ENCODE results near the gene CDK12. TPM values are rescaled to one million over a fixed set of nuclear protein-coding genes. Genes with fewer than 3 reads are reported as not detected.

The CDK12 gene
- total RNA-seq, 1 donor from 2014 or later, result 55.7 TPM

- peaks cover 15% of the 10 kb centered on the region for H4K20me1 ChIP-seq (ENCODE audit: insufficient read depth, low read length)
- no peaks in the 10 kb centered on the region for H3K9me3 ChIP-seq (ENCODE audit: insufficient read depth, low read depth, low read length)
- Mint-ChIP-seq H3K4me1 (ENCODE audit: low read depth, unreplicated experiment) (peaks cover 16% of the 10 kb centered on the region), H3K27me3 (ENCODE audit: low read depth, unreplicated experiment) (no peaks in the 10 kb centered on the region), H3K36me3 (ENCODE audit: low read depth, unreplicated experiment) (peaks cover 2% of the 10 kb centered on the region), H3K4me3 (ENCODE audit: unreplicated experiment) (no peak overlapping the region), H3K9me3 (ENCODE audit: unreplicated experiment) (no peaks in the 10 kb centered on the region), H3K27ac (ENCODE audit: unreplicated experiment) (no peak overlapping the region)
- no peak overlapping the region for H3K9ac ChIP-seq (ENCODE audit: low read length)
- no peak overlapping the region for H3K4me2 ChIP-seq (ENCODE audit: low read length)
- peak; percentile 16 for DNase-seq (ENCODE audit: low read depth)
- H3K27me3 ChIP-seq (ENCODE audit: insufficient read depth, low read length), result no peaks in the 10 kb centered on the region
- H3K4me1 ChIP-seq (ENCODE audit: insufficient read depth, low read length), result no peaks in the 10 kb centered on the region
- FAIRE-seq, result no peak
- no peak overlapping the region for H3K27ac ChIP-seq (ENCODE audit: low read depth, low read length)
- TF ChIP-seq CTCF (IDR thresholded peaks at IDR 0.05; ENCODE audit: insufficient read depth, low read depth, low read length), result no peak
- no peak for TF ChIP-seq EZH2 (IDR thresholded peaks at IDR 0.05; ENCODE audit: insufficient read depth, low read length)
- H2AFZ ChIP-seq (ENCODE audit: low read depth, low read length), result no peak overlapping the region
- H3K4me3 ChIP-seq (ENCODE audit: insufficient read depth, low read depth, low read length), result no peak overlapping the region
- H3K36me3 ChIP-seq (ENCODE audit: insufficient read depth, low read length), result peaks cover 3% of the 10 kb centered on the region
- H3K79me2 ChIP-seq (ENCODE audit: insufficient read depth, low read length), result no peaks in the 10 kb centered on the region
Measured at GRCh38 chr17:39538866-39539265, 77.6 kb downstream of the CDK12 start.

- H3K27ac Mint-ChIP-seq (ENCODE audit: unreplicated experiment), result no peak overlapping the region
- no peak overlapping the region for H3K4me2 ChIP-seq (ENCODE audit: low read length)
- no peaks in the 10 kb centered on the region for H3K9me3 ChIP-seq (ENCODE audit: insufficient read depth, low read depth, low read length)
- no peaks in the 10 kb centered on the region for H3K9me3 Mint-ChIP-seq (ENCODE audit: unreplicated experiment)
- peaks cover 3% of the 10 kb centered on the region for H3K36me3 ChIP-seq (ENCODE audit: insufficient read depth, low read length)
- peaks cover 5% of the 10 kb centered on the region for H4K20me1 ChIP-seq (ENCODE audit: insufficient read depth, low read length)
- H3K27me3 ChIP-seq (ENCODE audit: insufficient read depth, low read length), result no peaks in the 10 kb centered on the region
- no peak for FAIRE-seq
- H3K4me1 ChIP-seq (ENCODE audit: insufficient read depth, low read length), result no peaks in the 10 kb centered on the region
- H3K79me2 ChIP-seq (ENCODE audit: insufficient read depth, low read length), result no peaks in the 10 kb centered on the region
- no peak overlapping the region for H2AFZ ChIP-seq (ENCODE audit: low read depth, low read length)
- H3K4me3 Mint-ChIP-seq (ENCODE audit: unreplicated experiment), result no peak overlapping the region
- H3K4me1 Mint-ChIP-seq (ENCODE audit: low read depth, unreplicated experiment), result peaks cover 16% of the 10 kb centered on the region
- no peak overlapping the region for H3K9ac ChIP-seq (ENCODE audit: low read length)
- no peaks in the 10 kb centered on the region for H3K36me3 Mint-ChIP-seq (ENCODE audit: low read depth, unreplicated experiment)
- TF ChIP-seq CTCF (IDR thresholded peaks at IDR 0.05; ENCODE audit: insufficient read depth, low read depth, low read length) (no peak), EZH2 (IDR thresholded peaks at IDR 0.05; ENCODE audit: insufficient read depth, low read length) (no peak)
- H3K27ac ChIP-seq (ENCODE audit: low read depth, low read length), result no peak overlapping the region
- no peak overlapping the region for H3K4me3 ChIP-seq (ENCODE audit: insufficient read depth, low read depth, low read length)
- H3K27me3 Mint-ChIP-seq (ENCODE audit: low read depth, unreplicated experiment), result no peaks in the 10 kb centered on the region
- DNase-seq (ENCODE audit: low read depth), result no peak
Measured at GRCh38 chr17:39540611-39541010, 79.3 kb downstream of the CDK12 start.

- no peaks in the 10 kb centered on the region for H3K4me1 ChIP-seq (ENCODE audit: insufficient read depth, low read length)
- H3K9ac ChIP-seq (ENCODE audit: low read length), result no peak overlapping the region
- no peak overlapping the region for H2AFZ ChIP-seq (ENCODE audit: low read depth, low read length)
- peaks cover 5% of the 10 kb centered on the region for H4K20me1 ChIP-seq (ENCODE audit: insufficient read depth, low read length)
- H3K4me3 ChIP-seq (ENCODE audit: insufficient read depth, low read depth, low read length), result no peak overlapping the region
- Mint-ChIP-seq H3K4me3 (ENCODE audit: unreplicated experiment) (no peak overlapping the region), H3K27ac (ENCODE audit: unreplicated experiment) (no peak overlapping the region), H3K4me1 (ENCODE audit: low read depth, unreplicated experiment) (peaks cover 9% of the 10 kb centered on the region), H3K27me3 (ENCODE audit: low read depth, unreplicated experiment) (no peaks in the 10 kb centered on the region), H3K36me3 (ENCODE audit: low read depth, unreplicated experiment) (no peaks in the 10 kb centered on the region), H3K9me3 (ENCODE audit: unreplicated experiment) (no peaks in the 10 kb centered on the region)
- no peak for TF ChIP-seq CTCF (IDR thresholded peaks at IDR 0.05; ENCODE audit: insufficient read depth, low read depth, low read length)
- H3K79me2 ChIP-seq (ENCODE audit: insufficient read depth, low read length), result no peaks in the 10 kb centered on the region
- DNase-seq (ENCODE audit: low read depth) (no peak), FAIRE-seq (no peak)
- H3K9me3 ChIP-seq (ENCODE audit: insufficient read depth, low read depth, low read length), result no peaks in the 10 kb centered on the region
- H3K27me3 ChIP-seq (ENCODE audit: insufficient read depth, low read length), result no peaks in the 10 kb centered on the region
- no peak overlapping the region for H3K4me2 ChIP-seq (ENCODE audit: low read length)
- H3K36me3 ChIP-seq (ENCODE audit: insufficient read depth, low read length), result peaks cover 6% of the 10 kb centered on the region
- H3K27ac ChIP-seq (ENCODE audit: low read depth, low read length), result no peak overlapping the region
Measured at GRCh38 chr17:39541652-39542051, 80.4 kb downstream of the CDK12 start.
